Neuronal stem cell (in vitro differentiated cells): Measurements from ENCODE around the gene PTPRD.

Experiments used
- DNase-seq: peaks from one replicate; pipeline ENCODE4 v3.0.0-alpha.2; 2013; ENCODE audit warnings: low spot score
- H2AFZ ChIP-seq: one replicate; pipeline ENCODE4 v1.6.1; 2013; ENCODE audit warnings: mild to moderate bottlenecking, low read length, inconsistent platforms
- H2AK5ac ChIP-seq: 2 replicates; pipeline ENCODE4 v1.6.1; 2013; ENCODE audit warnings: low read depth, mild to moderate bottlenecking, inconsistent platforms, low read length, moderate library complexity, mixed read lengths
- H2BK120ac ChIP-seq: 2 replicates; pipeline ENCODE4 v1.6.1; 2013; ENCODE audit warnings: low read depth, mild to moderate bottlenecking, inconsistent platforms, low read length, moderate library complexity, mixed read lengths
- H2BK12ac ChIP-seq: one replicate; pipeline ENCODE4 v1.6.1; 2013; ENCODE audit warnings: low read length, inconsistent platforms
- H2BK15ac ChIP-seq: 2 replicates; pipeline ENCODE4 v1.6.1; 2013; ENCODE audit warnings: mild to moderate bottlenecking, low read length, inconsistent platforms, mixed read lengths
- H2BK5ac ChIP-seq: one replicate; pipeline ENCODE4 v1.6.1; 2013; ENCODE audit warnings: inconsistent platforms, mild to moderate bottlenecking, low read length, moderate library complexity
- H3K14ac ChIP-seq: one replicate; pipeline ENCODE4 v1.6.1; 2013; ENCODE audit warnings: low read length, inconsistent platforms
- H3K18ac ChIP-seq: 2 replicates; pipeline ENCODE4 v1.6.1; 2013; ENCODE audit warnings: low read length, inconsistent platforms
- H3K23ac ChIP-seq: 2 replicates; pipeline ENCODE4 v1.6.1; 2013; ENCODE audit warnings: low read depth, mild to moderate bottlenecking, mixed read lengths, low read length, inconsistent platforms; ENCODE audit not compliant: poor library complexity
- H3K27ac ChIP-seq: replicated peaks from 3 replicates; pipeline ENCODE4 v1.5.1; 2013; ENCODE audit warnings: low read length, inconsistent platforms
- H3K27me3 ChIP-seq, 3 experiments: 2 replicates each; pipeline ENCODE4 v1.6.1; 2013; ENCODE audit warnings: low read length in 3 of 3, mild to moderate bottlenecking in 2 of 3, inconsistent platforms in 1 of 3, low read depth in 1 of 3, mixed read lengths in 1 of 3, moderate library complexity in 1 of 3; ENCODE audit not compliant: control insufficient read depth in 3 of 3, insufficient read depth in 3 of 3
- H3K36me3 ChIP-seq, 2 donors: replicated peaks in 1 of 2; 2 replicates each; pipeline ENCODE4 v1.6.1; 2013; ENCODE audit warnings: low read length in 2 of 2; ENCODE audit not compliant: control insufficient read depth in 2 of 2, insufficient read depth in 2 of 2
- H3K4ac ChIP-seq: 2 replicates; pipeline ENCODE4 v1.6.1; 2013; ENCODE audit warnings: inconsistent platforms, mild to moderate bottlenecking, low read length, moderate library complexity
- H3K4me1 ChIP-seq, 2 donors: 1 replicate in 1 of 2; 2 replicates in 1 of 2; pipeline ENCODE4 v1.6.1; 2013; ENCODE audit warnings: low read length in 2 of 2, low read depth in 1 of 2; ENCODE audit not compliant: control insufficient read depth in 2 of 2, insufficient read depth in 1 of 2
- H3K4me2 ChIP-seq: one replicate; pipeline ENCODE4 v1.6.1; 2013; ENCODE audit warnings: mild to moderate bottlenecking, low read length, inconsistent platforms; ENCODE audit not compliant: insufficient read depth, poor library complexity, severe bottlenecking
- H3K4me3 ChIP-seq, 2 donors: 2 replicates each; pipeline ENCODE4 v1.5.1; 2013; ENCODE audit warnings: low read length in 2 of 2, mild to moderate bottlenecking in 2 of 2, inconsistent platforms in 1 of 2, moderate library complexity in 1 of 2
- H3K79me1 ChIP-seq: one replicate; pipeline ENCODE4 v1.6.1; 2013; ENCODE audit warnings: low read depth, mild to moderate bottlenecking, inconsistent platforms, low read length, moderate library complexity
- H3K9ac ChIP-seq: one replicate; pipeline ENCODE4 v1.6.1; 2013; ENCODE audit warnings: mild to moderate bottlenecking, low read depth, low read length, inconsistent platforms; ENCODE audit not compliant: poor library complexity
- H3K9me3 ChIP-seq, 2 donors: replicated peaks in 1 of 2; 2 replicates each; pipeline versions ENCODE3 to v1.6.1; 2013; ENCODE audit warnings: low read length in 2 of 2, mild to moderate bottlenecking in 2 of 2, inconsistent platforms in 1 of 2, low read depth in 1 of 2, mixed read lengths in 1 of 2, moderate library complexity in 1 of 2; ENCODE audit not compliant: control insufficient read depth in 2 of 2, insufficient read depth in 1 of 2
- H4K8ac ChIP-seq: one replicate; pipeline ENCODE4 v1.6.1; 2013; ENCODE audit warnings: low read depth, mild to moderate bottlenecking, inconsistent platforms, low read length, moderate library complexity
- H4K91ac ChIP-seq: one replicate; pipeline ENCODE4 v1.6.1; 2013; ENCODE audit warnings: low read length, low read depth, mild to moderate bottlenecking, inconsistent platforms; ENCODE audit not compliant: poor library complexity
- WGBS, 2 donors: extraction: QIAGEN DNeasy Blood & Tissue Kit; methylation state at CpG; one replicate each; pipeline ENCODE4 v1.1.7; 2013; ENCODE audit warnings: missing lambda C conversion rate in 2 of 2, mixed read lengths in 1 of 2; ENCODE audit not compliant: insufficient read length in 2 of 2, insufficient replicate concordance in 1 of 2; ENCODE audit errors: extremely low coverage in 2 of 2; 5-methylcytosine and 5-hydroxymethylcytosine counted together

The PTPRD gene

GRCh38 chr9:9494336-9494735, 1118.5 kb downstream of the PTPRD start:
- no peak overlapping the region for H2BK12ac ChIP-seq
- H3K27me3 ChIP-seq: no peaks in the 10 kb centered on the region
- no peak overlapping the region for H3K9ac ChIP-seq
- H3K79me1 ChIP-seq: no peaks in the 10 kb centered on the region
- H2AK5ac ChIP-seq: no peak overlapping the region
- no peaks in the 10 kb centered on the region for H3K9me3 ChIP-seq
- no peak overlapping the region for H3K14ac ChIP-seq
- H3K4me1 ChIP-seq: no peaks in the 10 kb centered on the region
- H2AFZ ChIP-seq: no peak overlapping the region
- no peak overlapping the region for H3K18ac ChIP-seq
- no CpG with 5 or more reads among the region's 3 CpGs for WGBS, 2 donors
- H3K4me3 ChIP-seq: no peak overlapping the region
- H3K4ac ChIP-seq: no peak overlapping the region
- H4K8ac ChIP-seq: no peak overlapping the region
- H3K36me3 ChIP-seq: no peaks in the 10 kb centered on the region
- H3K4me2 ChIP-seq: no peak overlapping the region
- H3K23ac ChIP-seq: no peak overlapping the region
- no peak for DNase-seq
- H4K91ac ChIP-seq: no peak overlapping the region
- H3K27ac ChIP-seq: no peak overlapping the region
- no peak overlapping the region for H2BK120ac ChIP-seq
- no peak overlapping the region for H2BK15ac ChIP-seq
- no peak overlapping the region for H2BK5ac ChIP-seq

GRCh38 chr9:9492506-9492905, 1120.3 kb downstream of the PTPRD start:
- Histone ChIP-seq H3K79me1 (no peaks in the 10 kb centered on the region), H2BK5ac (no peak overlapping the region), H4K8ac (no peak overlapping the region), H3K9ac (no peak overlapping the region), H2AK5ac (no peak overlapping the region), H3K36me3 (no peaks in the 10 kb centered on the region), H3K4ac (no peak overlapping the region), H3K14ac (no peak overlapping the region), H3K27me3 (no peaks in the 10 kb centered on the region), H3K27ac (no peak overlapping the region), H3K4me2 (no peak overlapping the region), H3K9me3 (no peaks in the 10 kb centered on the region), H2BK12ac (no peak overlapping the region), H3K18ac (no peak overlapping the region), H3K23ac (no peak overlapping the region), H2BK15ac (no peak overlapping the region), H2BK120ac (no peak overlapping the region), H3K4me1 (peaks cover 0 to 2% of the 10 kb centered on the region in 2 donors), H4K91ac (no peak overlapping the region), H2AFZ (no peak overlapping the region), H3K4me3 (no peak overlapping the region)
- no peak for DNase-seq
- no CpG with 5 or more reads among the region's 3 CpGs for WGBS, 2 donors

GRCh38 chr9:9489183-9489582, 1123.6 kb downstream of the PTPRD start:
- H2AFZ ChIP-seq: peak overlapping the region; percentile 18
- no peak overlapping the region for H3K23ac ChIP-seq
- no peak overlapping the region for H2BK12ac ChIP-seq
- H3K18ac ChIP-seq: no peak overlapping the region
- H3K4me3 ChIP-seq: no peak overlapping the region
- H3K36me3 ChIP-seq: no peaks in the 10 kb centered on the region
- DNase-seq: peak; percentile 1
- H2AK5ac ChIP-seq: no peak overlapping the region
- no peak overlapping the region for H2BK120ac ChIP-seq
- no peaks in the 10 kb centered on the region for H3K79me1 ChIP-seq
- H2BK5ac ChIP-seq: no peak overlapping the region
- H3K14ac ChIP-seq: no peak overlapping the region
- no peak overlapping the region for H3K4me2 ChIP-seq
- no peak overlapping the region for H2BK15ac ChIP-seq
- no peak overlapping the region for H4K91ac ChIP-seq
- no peak overlapping the region for H3K4ac ChIP-seq
- no peak overlapping the region for H3K27ac ChIP-seq
- no peaks in the 10 kb centered on the region for H3K27me3 ChIP-seq
- no peak overlapping the region for H3K9ac ChIP-seq
- WGBS, 2 donors: no CpG with 5 or more reads among the region's 3 CpGs
- H3K9me3 ChIP-seq: no peaks in the 10 kb centered on the region
- H3K4me1 ChIP-seq: peaks cover 0 to 2% of the 10 kb centered on the region in 2 donors
- no peak overlapping the region for H4K8ac ChIP-seq

GRCh38 chr9:9483175-9483574, 1129.6 kb downstream of the PTPRD start:
- Histone ChIP-seq H2BK120ac (no peak overlapping the region), H3K4me3 (no peak overlapping the region), H3K4me1 (no peaks in the 10 kb centered on the region), H3K18ac (no peak overlapping the region), H3K9ac (no peak overlapping the region), H3K14ac (no peak overlapping the region), H3K36me3 (no peaks in the 10 kb centered on the region), H2AFZ (no peak overlapping the region), H3K23ac (no peak overlapping the region), H3K9me3 (no peaks in the 10 kb centered on the region), H3K4me2 (no peak overlapping the region), H3K79me1 (no peaks in the 10 kb centered on the region), H2AK5ac (no peak overlapping the region), H2BK15ac (no peak overlapping the region), H4K91ac (no peak overlapping the region), H3K4ac (no peak overlapping the region), H3K27ac (no peak overlapping the region), H2BK12ac (no peak overlapping the region), H3K27me3 (no peaks in the 10 kb centered on the region), H4K8ac (no peak overlapping the region), H2BK5ac (no peak overlapping the region)
- WGBS, 2 donors: no CpG with 5 or more reads among the region's 3 CpGs
- no peak for DNase-seq
